ENCODE data around the gene RABGAP1. TPM values are rescaled to one million over a fixed set of nuclear protein-coding genes. Genes with fewer than 3 reads are reported as not detected.

RABGAP1 gene
- total RNA-seq, 1 experiment from 2014 or later = 64.0 TPM

DNA sequence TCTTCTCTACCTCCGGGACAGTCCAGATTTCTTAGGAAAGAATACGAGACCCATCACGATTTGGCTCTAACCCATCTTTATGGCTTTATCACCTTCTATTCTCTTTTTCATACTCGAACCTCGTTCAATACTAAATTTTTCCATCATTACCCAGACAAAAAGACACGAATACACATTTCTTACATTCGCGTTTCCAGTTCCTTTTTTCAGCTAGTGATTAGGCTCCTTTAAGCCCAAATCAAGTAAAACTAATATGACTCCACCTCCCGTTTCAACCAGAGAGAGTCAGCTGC lies 28.2 kb upstream of the RABGAP1 start:
- BruUV-seq (replicated peaks) = TSS peak; percentile 49
- no peak for TF ChIP-seq EZH2 (IDR thresholded peaks at IDR 0.05; ENCODE audit: borderline replicate concordance, low read depth, low read length, poor library complexity, severe bottlenecking)
- TF ChIP-seq, protein P1, sequence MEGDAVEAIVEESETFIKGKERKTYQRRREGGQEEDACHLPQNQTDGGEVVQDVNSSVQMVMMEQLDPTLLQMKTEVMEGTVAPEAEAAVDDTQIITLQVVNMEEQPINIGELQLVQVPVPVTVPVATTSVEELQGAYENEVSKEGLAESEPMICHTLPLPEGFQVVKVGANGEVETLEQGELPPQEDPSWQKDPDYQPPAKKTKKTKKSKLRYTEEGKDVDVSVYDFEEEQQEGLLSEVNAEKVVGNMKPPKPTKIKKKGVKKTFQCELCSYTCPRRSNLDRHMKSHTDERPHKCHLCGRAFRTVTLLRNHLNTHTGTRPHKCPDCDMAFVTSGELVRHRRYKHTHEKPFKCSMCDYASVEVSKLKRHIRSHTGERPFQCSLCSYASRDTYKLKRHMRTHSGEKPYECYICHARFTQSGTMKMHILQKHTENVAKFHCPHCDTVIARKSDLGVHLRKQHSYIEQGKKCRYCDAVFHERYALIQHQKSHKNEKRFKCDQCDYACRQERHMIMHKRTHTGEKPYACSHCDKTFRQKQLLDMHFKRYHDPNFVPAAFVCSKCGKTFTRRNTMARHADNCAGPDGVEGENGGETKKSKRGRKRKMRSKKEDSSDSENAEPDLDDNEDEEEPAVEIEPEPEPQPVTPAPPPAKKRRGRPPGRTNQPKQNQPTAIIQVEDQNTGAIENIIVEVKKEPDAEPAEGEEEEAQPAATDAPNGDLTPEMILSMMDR (conservative IDR thresholded peaks at IDR 0.05; ENCODE audit: low read depth, low read length) = no peak

DNA sequence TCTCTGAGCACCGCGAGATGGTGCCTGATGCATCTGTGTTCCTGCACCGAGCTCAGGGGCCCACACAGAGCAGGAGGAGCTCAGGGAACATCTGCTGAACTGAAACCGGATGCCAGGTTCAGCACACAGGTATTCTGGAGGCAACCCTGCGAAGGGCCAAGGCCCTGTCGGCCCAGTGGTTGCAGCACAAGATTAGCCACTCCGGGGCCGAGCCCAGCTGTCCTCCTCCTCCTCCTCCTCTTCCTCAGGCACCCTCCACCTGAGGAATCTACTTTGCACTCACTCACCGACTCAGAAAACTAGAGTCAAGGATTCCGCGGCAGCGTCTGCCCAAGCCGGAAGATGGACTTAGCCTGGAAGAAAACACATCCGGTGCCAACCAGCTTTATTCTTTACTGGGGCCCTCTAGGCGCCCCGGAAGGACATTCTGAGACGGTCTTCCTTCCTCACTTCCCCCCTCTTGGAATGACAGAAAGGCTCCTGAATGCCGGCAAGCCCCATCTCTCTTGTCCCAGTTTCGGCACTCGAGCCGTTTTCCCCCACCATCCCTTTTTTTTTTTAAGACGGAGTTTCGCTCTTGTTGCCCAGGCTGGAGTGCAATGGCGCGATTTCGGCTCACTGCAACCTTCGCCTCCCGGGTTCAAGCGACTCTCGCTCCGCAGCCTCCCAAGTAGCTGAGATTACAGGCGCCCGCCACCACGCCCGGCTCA lies 27.7 kb upstream of the RABGAP1 start, which contains the start of gene ZBTB6:
Gene ZBTB6, minus strand, starts transcription at position 360 of the 710 bp plus-strand sequence. CDS start 1,251 bp downstream, outside the sequence.
- CTCF ChIA-PET = interaction anchor here (0.5 to 1.0 kb wide), 3 partner anchors 78 to 1593 kb away, joined by 5 to 9 read pairs (median 6); no protein-coding TSS in a partner anchor
- H3K9me3 ChIP-seq (ENCODE audit: low read depth, low read length, poor library complexity, severe bottlenecking) = no peaks in the 10 kb centered on the region
- intact Hi-C loops (cut with micrococcal nuclease; ENCODE audit: unreplicated experiment) = loop anchor here (2.0 kb wide), 1 partner anchor 18 kb away; the partner anchor contains the start of gene ZBTB26
- peaks cover 16% of the 10 kb centered on the region for H3K36me3 ChIP-seq (ENCODE audit: insufficient read depth, low read length, poor library complexity, severe bottlenecking)
- POLR2A ChIA-PET (ENCODE audit: low non-redundant PET) = interaction anchor here (0.5 to 0.9 kb wide), 3 partner anchors 16 to 275 kb away, joined by 3 to 6 read pairs (median 3); no protein-coding TSS in a partner anchor
- peak within 1 kb of the TSS; percentile 87 for H3K27ac ChIP-seq (ENCODE audit: low read depth, low read length, poor library complexity, severe bottlenecking)
- TF ChIP-seq EZH2 (IDR thresholded peaks at IDR 0.05; ENCODE audit: borderline replicate concordance, low read depth, low read length, poor library complexity, severe bottlenecking) = no peak
- TF ChIP-seq, protein P1 (conservative IDR thresholded peaks at IDR 0.05; ENCODE audit: low read depth, low read length) = no peak
- H3K4me1 ChIP-seq (ENCODE audit: insufficient read depth, low read length, poor library complexity, severe bottlenecking) = peaks cover 8% of the 10 kb centered on the region
- no peaks in the 10 kb centered on the region for H3K27me3 ChIP-seq (replicated peaks; ENCODE audit: insufficient read depth, low read depth, low read length, poor library complexity)
- peak within 1 kb of the TSS; percentile 82 for H3K4me3 ChIP-seq (ENCODE audit: low read depth, low read length, poor library complexity, severe bottlenecking)
- BruUV-seq (replicated peaks) = no TSS peak
- peak; percentile 93 for DNase-seq (ENCODE audit: low spot score)

More for the DNA sequence above, 28.2 kb upstream of the RABGAP1 start:
- H3K27ac ChIP-seq (ENCODE audit: low read depth, low read length, poor library complexity, severe bottlenecking) = peak overlapping the region; percentile 87
- H3K4me1 ChIP-seq (ENCODE audit: insufficient read depth, low read length, poor library complexity, severe bottlenecking) = peaks cover 8% of the 10 kb centered on the region
- intact Hi-C loops (cut with micrococcal nuclease; ENCODE audit: unreplicated experiment) = loop anchor here (2.0 kb wide), 1 partner anchor 18 kb away; the partner anchor contains the start of gene ZBTB26
- ChIA-PET CTCF (interaction anchor here (0.5 to 1.0 kb wide), 3 partner anchors 78 to 1592 kb away, joined by 5 to 9 read pairs (median 6); no protein-coding TSS in a partner anchor), POLR2A (ENCODE audit: low non-redundant PET) (interaction anchor here (0.5 to 0.9 kb wide), 2 partner anchors 17 to 276 kb away, joined by 3 to 6 read pairs; no protein-coding TSS in a partner anchor)
- H3K4me3 ChIP-seq (ENCODE audit: low read depth, low read length, poor library complexity, severe bottlenecking) = peak overlapping the region; percentile 82
- no peaks in the 10 kb centered on the region for H3K9me3 ChIP-seq (ENCODE audit: low read depth, low read length, poor library complexity, severe bottlenecking)
- H3K27me3 ChIP-seq (replicated peaks; ENCODE audit: insufficient read depth, low read depth, low read length, poor library complexity) = no peaks in the 10 kb centered on the region
- peaks cover 16% of the 10 kb centered on the region for H3K36me3 ChIP-seq (ENCODE audit: insufficient read depth, low read length, poor library complexity, severe bottlenecking)
- DNase-seq (ENCODE audit: low spot score) = no peak

DNA sequence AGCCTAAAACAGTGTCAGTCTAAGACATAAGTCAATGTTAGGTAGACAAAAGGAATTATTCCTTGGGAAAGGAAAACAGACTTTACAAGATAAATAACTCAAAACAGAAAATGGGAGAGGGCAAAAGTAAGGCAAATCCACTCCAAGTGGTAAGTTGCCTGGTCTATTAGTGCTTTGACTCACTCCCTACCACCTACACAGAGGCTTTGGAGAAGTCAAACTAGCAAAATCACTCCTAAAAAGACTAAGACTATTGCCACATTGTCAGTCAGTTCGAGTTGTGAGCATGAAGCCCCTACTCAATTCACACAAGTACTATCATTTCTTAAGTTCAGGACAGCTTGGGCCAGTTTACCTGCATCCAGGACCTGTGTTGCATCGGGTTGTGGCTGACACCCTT lies 22.5 kb upstream of the RABGAP1 start:
- Histone ChIP-seq H3K27me3 (replicated peaks; ENCODE audit: insufficient read depth, low read depth, low read length, poor library complexity) (no peaks in the 10 kb centered on the region), H3K9me3 (ENCODE audit: low read depth, low read length, poor library complexity, severe bottlenecking) (no peaks in the 10 kb centered on the region), H3K36me3 (ENCODE audit: insufficient read depth, low read length, poor library complexity, severe bottlenecking) (no peaks in the 10 kb centered on the region), H3K27ac (ENCODE audit: low read depth, low read length, poor library complexity, severe bottlenecking) (no peak overlapping the region), H3K4me1 (ENCODE audit: insufficient read depth, low read length, poor library complexity, severe bottlenecking) (no peaks in the 10 kb centered on the region), H3K4me3 (ENCODE audit: low read depth, low read length, poor library complexity, severe bottlenecking) (no peak overlapping the region)
- POLR2A ChIA-PET (ENCODE audit: low non-redundant PET) = no interaction called here
- CTCF ChIA-PET = no interaction called here
- DNase-seq (ENCODE audit: low spot score) = no peak
- intact Hi-C loops (cut with micrococcal nuclease; ENCODE audit: unreplicated experiment) = no loop called here
- no peak for TF ChIP-seq EZH2 (IDR thresholded peaks at IDR 0.05; ENCODE audit: borderline replicate concordance, low read depth, low read length, poor library complexity, severe bottlenecking)
- TF ChIP-seq, protein P1 (conservative IDR thresholded peaks at IDR 0.05; ENCODE audit: low read depth, low read length) = no peak
- no TSS peak for BruUV-seq (replicated peaks)

Measured in A673 (cell line).